Measurements from ENCODE around the gene CHCHD1.

DNA sequence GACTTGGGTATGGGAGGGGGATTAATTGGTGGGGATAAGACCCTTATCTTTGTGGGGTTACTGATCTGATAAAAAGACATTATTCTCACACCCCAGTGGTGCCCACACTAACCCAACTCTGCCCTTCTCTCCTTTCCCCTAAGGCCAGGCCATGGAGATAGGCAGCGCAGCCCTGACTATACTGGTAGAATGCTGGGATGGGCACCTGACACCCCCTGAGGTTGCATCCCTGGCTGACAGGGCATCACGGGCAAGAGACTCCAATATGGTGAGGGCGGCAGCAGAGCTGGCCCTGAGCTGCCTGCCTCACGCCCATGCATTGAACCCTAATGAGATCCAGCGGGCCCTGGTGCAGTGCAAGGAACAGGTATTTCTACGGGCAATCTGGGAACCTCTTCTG is 16.2 kb downstream of the CHCHD1 start:
- TF ChIP-seq, protein P1, sequence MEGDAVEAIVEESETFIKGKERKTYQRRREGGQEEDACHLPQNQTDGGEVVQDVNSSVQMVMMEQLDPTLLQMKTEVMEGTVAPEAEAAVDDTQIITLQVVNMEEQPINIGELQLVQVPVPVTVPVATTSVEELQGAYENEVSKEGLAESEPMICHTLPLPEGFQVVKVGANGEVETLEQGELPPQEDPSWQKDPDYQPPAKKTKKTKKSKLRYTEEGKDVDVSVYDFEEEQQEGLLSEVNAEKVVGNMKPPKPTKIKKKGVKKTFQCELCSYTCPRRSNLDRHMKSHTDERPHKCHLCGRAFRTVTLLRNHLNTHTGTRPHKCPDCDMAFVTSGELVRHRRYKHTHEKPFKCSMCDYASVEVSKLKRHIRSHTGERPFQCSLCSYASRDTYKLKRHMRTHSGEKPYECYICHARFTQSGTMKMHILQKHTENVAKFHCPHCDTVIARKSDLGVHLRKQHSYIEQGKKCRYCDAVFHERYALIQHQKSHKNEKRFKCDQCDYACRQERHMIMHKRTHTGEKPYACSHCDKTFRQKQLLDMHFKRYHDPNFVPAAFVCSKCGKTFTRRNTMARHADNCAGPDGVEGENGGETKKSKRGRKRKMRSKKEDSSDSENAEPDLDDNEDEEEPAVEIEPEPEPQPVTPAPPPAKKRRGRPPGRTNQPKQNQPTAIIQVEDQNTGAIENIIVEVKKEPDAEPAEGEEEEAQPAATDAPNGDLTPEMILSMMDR (IDR thresholded peaks at IDR 0.05 in 2 of 3, conservative IDR thresholded peaks at IDR 0.05 in 1 of 3; ENCODE audit: borderline replicate concordance in 1 of 3, insufficient read depth in 1 of 3, low read depth in 2 of 3, low read length in 2 of 3), result no peak
- TF ChIP-seq RAD21 (IDR thresholded peaks at IDR 0.05; ENCODE audit: low read depth), result no peak
- no peak for TF ChIP-seq EZH2phosphoT487 (IDR thresholded peaks at IDR 0.05; ENCODE audit: borderline replicate concordance)
- TF ChIP-seq POLR2A (IDR thresholded peaks at IDR 0.05; ENCODE audit: borderline replicate concordance, extremely low read depth, insufficient read depth, insufficient read length), result no peak
- TF ChIP-seq, protein P2, sequence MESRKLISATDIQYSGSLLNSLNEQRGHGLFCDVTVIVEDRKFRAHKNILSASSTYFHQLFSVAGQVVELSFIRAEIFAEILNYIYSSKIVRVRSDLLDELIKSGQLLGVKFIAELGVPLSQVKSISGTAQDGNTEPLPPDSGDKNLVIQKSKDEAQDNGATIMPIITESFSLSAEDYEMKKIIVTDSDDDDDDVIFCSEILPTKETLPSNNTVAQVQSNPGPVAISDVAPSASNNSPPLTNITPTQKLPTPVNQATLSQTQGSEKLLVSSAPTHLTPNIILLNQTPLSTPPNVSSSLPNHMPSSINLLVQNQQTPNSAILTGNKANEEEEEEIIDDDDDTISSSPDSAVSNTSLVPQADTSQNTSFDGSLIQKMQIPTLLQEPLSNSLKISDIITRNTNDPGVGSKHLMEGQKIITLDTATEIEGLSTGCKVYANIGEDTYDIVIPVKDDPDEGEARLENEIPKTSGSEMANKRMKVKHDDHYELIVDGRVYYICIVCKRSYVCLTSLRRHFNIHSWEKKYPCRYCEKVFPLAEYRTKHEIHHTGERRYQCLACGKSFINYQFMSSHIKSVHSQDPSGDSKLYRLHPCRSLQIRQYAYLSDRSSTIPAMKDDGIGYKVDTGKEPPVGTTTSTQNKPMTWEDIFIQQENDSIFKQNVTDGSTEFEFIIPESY (IDR thresholded peaks at IDR 0.05; ENCODE audit: extremely low read depth, insufficient replicate concordance, low read length), result no peak
- no peak for TF ChIP-seq EZH2 (IDR thresholded peaks at IDR 0.05)
- TF ChIP-seq SRF (IDR thresholded peaks at IDR 0.05; ENCODE audit: low read depth), result no peak
- no peak for TF ChIP-seq FOSL1 (IDR thresholded peaks at IDR 0.05; ENCODE audit: low read depth)
- TF ChIP-seq SIN3A (IDR thresholded peaks at IDR 0.05; ENCODE audit: low read depth), result no peak
- TF ChIP-seq REST (IDR thresholded peaks at IDR 0.05; ENCODE audit: low read depth), result no peak
- TF ChIP-seq POLR2AphosphoS5 (IDR thresholded peaks at IDR 0.05; ENCODE audit: low read depth, low read length), result no peak
- no peak for TF ChIP-seq ZFX (IDR thresholded peaks at IDR 0.05)
